HG02763 (cell line): Measurements from ENCODE around the gene RPL32.
A peak's percentile ranks its signal among the peaks of the same experiment; 100 is the strongest.
"Not testable (repeated sequence)": the region's sequence is repeated elsewhere in the genome, so short reads cannot be mapped to it uniquely, and the experiment has no call there.

ENCODE experiments used
- ATAC-seq: cut with Tn5 transposase; IDR thresholded peaks from one replicate; pipeline ENCODE4 v1.9.1; 2021; ENCODE audit warnings: mild to moderate bottlenecking, moderate library complexity; ENCODE audit not compliant: unreplicated experiment

RPL32 gene

GRCh38 chr3:12868039-12869034, 27.0 kb upstream of the RPL32 start:
- peak; percentile 62 for ATAC-seq

- ATAC-seq: no peak
Measured at GRCh38 chr3:12866836-12867235, 25.5 kb upstream of the RPL32 start.

- ATAC-seq: no peak
Measured at GRCh38 chr3:12865271-12865670, 23.9 kb upstream of the RPL32 start.

- no peak for ATAC-seq
Measured at GRCh38 chr3:12862387-12862786, 21.0 kb upstream of the RPL32 start.

GRCh38 chr3:12861611-12862010, 20.2 kb upstream of the RPL32 start:
- no peak for ATAC-seq

GRCh38 chr3:12859840-12860239, 18.5 kb upstream of the RPL32 start:
- ATAC-seq: no peak

- no peak for ATAC-seq
Measured at GRCh38 chr3:12856626-12857025, 15.3 kb upstream of the RPL32 start.

- ATAC-seq: no peak
Measured at GRCh38 chr3:12854565-12854964, 13.2 kb upstream of the RPL32 start.

GRCh38 chr3:12853847-12854246, 12.5 kb upstream of the RPL32 start:
- ATAC-seq: not testable (repeated sequence)

- ATAC-seq: no peak
Measured at GRCh38 chr3:12852201-12852600, 10.8 kb upstream of the RPL32 start.

- ATAC-seq: no peak
Measured at GRCh38 chr3:12845811-12846210, 4.4 kb upstream of the RPL32 start.

- ATAC-seq: no peak
Measured at GRCh38 chr3:12842469-12842868, 1.1 kb upstream of the RPL32 start.

- ATAC-seq: no peak
Measured at GRCh38 chr3:12841970-12842328, 584 bp upstream of the RPL32 start.

GRCh38 chr3:12840591-12841148, 695 bp downstream of the RPL32 start:
- peak; percentile 28 for ATAC-seq

GRCh38 chr3:12840148-12840547, 1.2 kb downstream of the RPL32 start:
- not testable (repeated sequence) for ATAC-seq

- no peak for ATAC-seq
Measured at GRCh38 chr3:12839156-12839946, 2.0 kb downstream of the RPL32 start.

GRCh38 chr3:12838179-12838965, 3.0 kb downstream of the RPL32 start:
- ATAC-seq: no peak

- ATAC-seq: no peak
Measured at GRCh38 chr3:12837295-12837986, 3.9 kb downstream of the RPL32 start.

GRCh38 chr3:12835052-12835665, 6.2 kb downstream of the RPL32 start:
- ATAC-seq: no peak
